Measurements from ENCODE around the gene GIPC2.
"Not testable (repeated sequence)": the region's sequence is repeated elsewhere in the genome, so short reads cannot be mapped to it uniquely, and the experiment has no call there.

Gene GIPC2

DNA sequence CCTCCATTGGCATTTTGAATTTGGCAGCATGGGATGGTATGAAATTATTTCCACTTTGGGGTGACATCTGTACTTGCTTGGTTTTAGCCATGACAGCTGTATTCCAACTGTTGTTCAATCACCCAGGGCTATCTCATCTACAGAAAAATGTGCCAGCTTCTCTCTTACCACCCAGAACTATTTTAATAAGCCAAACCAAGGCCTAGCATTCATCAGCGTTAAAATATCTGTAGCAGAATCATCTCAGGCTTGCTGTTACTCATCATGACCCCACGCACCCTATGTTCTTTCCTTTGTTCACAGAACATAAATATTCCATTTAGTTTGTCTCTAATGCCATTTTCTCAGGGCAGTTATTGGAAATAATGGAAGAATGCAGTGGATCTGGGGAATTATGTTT, 49.8 kb downstream of the GIPC2 start:
- no peak for DNase-seq (ENCODE audit: low read depth)

DNA sequence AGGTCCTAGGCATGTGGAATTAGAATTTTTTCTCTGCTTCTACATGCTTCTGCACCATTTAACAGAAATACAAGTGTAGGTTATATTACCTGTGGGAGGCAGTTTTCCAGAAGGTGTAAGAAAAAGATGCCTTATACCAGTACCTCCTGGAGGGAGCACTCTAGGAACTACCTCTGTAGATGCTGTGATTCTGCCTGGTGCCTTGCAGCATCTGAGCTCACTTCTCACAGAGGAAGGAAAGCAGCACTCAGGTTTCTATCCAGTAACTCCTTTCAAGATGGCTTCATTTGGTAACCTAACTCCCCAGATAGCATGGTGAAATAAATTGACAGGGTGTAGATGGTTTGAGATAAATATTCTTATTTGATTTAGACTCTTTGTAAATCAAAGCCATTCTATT, 50.3 kb downstream of the GIPC2 start:
- no peak for DNase-seq (ENCODE audit: low read depth)

DNA sequence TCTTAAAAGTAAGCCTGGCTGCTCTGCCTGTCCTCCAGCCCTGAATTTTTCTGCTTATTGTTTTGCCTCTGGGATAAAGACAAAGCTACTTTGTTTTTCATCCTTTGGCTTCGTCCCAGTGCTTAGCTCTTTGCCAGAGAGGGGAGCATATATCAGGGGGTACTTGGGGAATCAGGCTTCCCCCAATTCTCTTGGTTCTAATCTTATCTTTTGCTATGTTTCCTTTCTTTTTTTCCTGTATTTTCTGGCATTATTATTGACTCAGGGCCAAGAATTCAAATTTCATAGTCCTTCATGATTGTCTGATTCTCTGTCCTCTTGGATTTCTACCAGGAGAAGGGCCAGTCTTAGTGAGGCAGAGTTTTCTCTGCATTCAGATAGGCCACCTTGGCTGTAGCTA, 51.2 kb downstream of the GIPC2 start:
- DNase-seq (ENCODE audit: low read depth), result no peak

DNA sequence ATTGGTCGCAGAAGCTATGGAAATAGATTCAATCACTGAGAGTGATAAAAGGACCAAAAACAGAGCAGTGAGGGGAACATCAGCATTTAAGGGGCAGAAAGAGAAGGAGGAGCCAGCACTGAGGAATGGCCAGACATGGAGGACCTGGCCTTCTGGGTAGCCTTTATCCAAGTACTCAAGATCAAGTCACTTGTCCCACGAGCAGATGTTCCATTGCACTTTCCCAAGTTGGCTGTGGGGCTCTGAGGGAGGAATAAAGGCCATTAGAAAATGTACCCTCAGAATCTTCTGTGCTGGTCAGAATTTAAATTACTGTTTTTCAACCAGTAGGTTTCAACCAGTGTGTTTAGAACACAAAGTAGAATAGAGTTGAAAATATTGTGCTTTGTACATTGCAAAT, 55.3 kb downstream of the GIPC2 start:
- no peak for DNase-seq (ENCODE audit: low read depth)

DNA sequence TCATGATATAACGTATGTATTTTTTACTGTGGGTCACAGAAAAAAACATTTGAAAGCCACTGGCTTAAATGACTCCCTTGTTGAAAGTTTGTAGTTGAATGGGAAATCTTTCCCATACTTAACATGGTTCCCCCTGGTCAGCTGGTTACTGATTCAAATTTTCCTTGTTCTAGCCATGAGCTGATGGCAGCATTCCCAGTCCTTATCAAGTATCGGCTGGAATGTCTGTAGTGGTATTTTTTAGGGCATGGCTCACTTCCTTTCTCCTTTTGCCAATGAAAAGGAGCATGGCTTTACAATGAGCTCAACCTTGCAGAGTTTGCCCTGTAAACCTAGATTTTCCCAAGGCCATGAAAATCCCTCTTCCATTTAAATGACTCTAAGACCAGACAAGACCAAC, 55.7 kb downstream of the GIPC2 start:
- DNase-seq (ENCODE audit: low read depth), result no peak

DNA sequence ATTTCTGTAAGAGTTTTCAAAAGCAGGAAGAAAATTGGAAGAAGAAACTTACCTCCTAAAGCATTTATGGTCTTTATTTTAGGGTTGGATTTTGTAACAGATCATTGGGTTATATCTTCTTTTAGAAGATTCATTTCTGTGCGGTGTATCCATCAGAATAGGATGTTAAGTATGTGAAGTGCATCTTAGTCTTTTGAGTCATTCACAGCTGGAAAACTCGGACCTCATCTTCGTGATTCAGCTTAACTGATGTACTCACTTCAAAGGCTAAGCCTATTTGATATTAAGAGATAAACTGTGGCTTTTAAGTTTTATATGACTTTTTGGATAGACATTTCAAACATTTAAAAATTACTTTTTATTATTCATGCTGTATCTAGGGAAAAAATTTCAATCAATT, 56.3 kb downstream of the GIPC2 start:
- no peak for DNase-seq (ENCODE audit: low read depth)

DNA sequence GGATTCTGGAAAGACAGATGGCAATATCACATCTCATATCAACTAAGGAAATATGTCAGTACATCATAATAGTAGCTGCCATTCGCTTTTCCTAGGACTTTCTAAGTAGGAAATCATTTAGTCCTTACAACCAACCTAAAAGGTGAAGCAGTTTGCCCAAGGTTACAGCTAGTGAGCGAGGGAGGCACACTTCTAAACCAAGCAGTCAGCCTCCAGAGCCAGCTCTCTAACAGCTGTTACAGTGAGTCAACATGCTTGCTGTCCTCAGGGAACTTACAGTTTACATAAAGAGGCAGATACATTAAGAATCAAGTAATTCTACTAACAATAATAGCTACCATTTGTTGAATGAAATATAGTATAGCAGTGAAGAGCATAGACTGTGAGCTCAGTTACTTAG, 57.1 kb downstream of the GIPC2 start:
- DNase-seq (ENCODE audit: low read depth), result no peak

DNA sequence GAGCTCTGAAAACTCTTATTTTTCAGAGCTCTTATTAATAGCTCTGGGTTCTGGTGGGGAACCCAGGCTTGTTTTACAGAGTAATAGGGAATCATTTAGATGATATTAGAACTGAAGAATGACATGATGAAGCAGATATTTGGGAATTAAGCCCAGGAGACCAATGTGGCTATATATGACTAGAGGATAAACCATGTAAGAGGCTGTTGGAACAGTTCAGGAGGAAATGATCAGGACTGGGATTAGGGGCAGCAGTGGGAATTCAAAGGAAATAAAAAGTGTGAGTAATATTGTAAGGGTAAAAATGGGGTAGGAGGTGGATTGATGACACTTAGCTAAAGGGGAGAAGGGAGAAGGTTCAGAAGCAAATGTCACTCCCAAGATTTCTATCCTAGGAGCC, 58.6 kb downstream of the GIPC2 start:
- DNase-seq (ENCODE audit: low read depth), result no peak

DNA sequence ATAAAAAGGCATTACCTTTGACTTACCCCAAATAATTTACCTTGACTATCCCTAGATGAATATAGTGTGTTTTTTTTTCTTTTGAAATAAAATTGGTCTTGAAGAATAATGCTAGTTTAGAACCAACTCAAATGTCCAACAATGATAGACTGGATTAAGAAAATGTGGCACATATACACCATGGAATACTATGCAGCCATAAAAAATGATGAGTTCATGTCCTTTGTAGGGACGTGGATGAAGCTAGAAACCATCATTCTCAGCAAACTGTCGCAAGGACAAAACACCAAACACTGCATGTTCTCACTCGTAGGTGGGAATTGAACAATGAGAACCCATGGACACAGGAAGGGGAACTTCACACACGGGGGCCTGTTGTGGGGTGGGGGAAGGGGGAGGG, 63.9 kb downstream of the GIPC2 start:
- not testable (repeated sequence) for DNase-seq (ENCODE audit: low read depth)

DNA sequence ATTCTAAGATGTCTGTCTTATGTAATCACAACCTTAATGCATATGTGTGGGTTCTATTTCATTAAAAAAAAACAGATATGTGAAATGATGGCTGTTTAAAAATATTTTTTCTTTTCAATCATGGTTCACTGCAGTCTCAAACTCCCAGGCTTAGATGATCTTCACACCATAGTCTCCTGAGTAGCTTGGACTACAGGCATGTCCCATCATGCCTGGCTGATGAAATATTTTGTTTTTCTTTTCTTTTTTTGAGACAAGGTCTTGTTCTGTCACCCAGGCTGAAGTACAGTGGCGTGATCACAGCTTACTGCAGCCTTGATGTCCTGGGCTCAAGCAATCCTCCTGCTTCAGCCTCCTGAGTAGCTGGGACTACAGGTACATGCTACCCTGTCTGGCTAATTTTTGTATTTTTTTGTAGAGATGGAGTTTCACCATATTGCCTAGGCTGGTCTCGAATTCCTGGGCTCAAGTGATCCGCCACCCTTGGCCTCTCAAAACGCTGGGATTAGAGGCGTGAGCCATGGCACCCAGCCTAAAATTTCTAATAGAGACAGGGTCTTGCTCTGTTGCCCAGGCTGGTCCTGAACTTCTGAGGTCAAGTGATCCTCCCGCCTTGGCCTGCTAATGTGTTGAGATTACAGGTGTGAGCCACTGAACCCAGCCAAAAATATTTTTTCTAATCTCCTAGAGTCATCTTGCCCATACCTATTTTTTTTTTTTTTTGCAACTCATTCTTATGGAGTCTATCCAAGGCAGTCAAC, 67.6 kb downstream of the GIPC2 start:
- DNase-seq (ENCODE audit: low read depth), result no peak

DNA sequence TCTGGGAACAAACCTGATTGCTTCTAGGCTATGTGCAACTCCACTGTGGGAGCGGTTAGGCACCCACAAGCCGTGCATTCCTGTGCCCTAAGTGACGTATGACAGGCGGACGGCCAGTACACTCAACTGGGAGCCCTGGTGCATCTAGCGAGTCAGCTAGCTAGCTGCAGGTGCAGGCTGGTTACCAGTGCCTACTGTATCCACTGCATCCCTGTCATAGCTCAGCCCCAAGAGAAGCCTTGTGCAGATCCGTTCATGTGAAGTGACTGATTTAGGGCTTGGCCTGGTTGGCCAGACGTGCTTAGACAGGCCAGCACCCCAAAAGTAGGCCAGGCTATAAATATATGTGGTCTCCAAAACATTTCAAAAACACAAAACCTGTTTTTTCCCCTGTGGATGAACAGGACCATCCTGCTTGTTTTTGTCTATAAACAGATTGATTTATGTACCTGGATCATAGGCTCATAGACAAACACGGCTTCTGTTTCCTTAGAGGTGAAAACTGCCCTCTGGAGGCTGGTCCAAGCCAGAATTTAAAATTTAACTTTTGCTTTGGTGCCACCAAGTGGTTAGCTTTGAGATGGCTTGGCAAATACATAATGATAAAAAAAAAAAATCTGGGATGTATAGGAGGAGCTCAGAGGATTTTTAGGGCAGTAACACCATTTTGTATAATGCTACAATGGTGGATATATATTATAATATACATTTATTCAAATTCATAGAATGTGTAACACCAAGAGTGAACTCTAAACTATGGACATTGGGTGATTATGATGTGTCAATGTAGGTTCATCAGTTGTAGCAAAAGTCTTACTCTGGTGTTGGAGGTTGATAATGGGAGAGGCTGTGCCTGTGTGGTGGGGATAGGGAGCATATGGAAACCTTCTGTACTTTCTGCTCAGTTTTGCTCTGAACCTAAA, 68.5 kb downstream of the GIPC2 start:
- peak; percentile 20 for DNase-seq (ENCODE audit: low read depth)

DNA sequence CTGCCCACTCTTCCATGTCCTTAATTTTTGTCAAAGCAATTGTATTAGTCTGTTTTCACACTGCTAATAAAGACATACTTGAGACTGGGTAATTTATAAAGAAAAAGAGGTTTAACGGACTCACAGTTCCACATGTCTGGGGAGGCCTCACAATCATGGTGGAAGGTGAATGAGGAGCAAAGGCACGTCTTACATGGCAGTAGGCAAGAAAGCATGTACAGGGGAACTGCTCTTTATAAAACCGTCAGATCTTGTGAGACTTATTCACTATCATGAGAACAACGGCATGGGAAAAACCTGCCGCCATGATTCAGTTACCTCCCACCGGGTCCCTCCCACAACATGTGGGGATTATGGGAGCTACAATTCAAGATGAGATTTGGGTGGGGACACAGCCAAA, 74.7 kb downstream of the GIPC2 start:
- DNase-seq (ENCODE audit: low read depth), result not testable (repeated sequence)

DNA sequence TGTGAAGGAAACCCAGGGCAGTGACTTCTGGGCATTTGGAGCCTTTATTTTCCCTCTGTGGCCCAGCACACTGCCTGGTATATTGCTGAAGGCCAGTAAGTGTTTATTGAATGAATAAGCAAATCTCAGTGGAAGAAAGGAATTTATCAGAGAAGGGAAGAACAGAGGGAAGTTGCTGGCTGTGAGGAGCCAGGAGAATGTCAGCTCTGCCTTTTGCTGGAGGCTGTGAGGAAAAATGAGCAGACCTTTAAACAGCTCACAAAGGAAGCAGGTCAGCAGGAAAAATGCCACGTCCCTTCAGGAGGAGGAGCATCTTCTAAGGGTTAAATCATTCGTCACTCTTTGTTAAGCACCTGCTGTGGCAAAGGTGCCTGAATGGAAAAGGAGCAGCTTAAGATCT, 75.9 kb downstream of the GIPC2 start:
- DNase-seq (ENCODE audit: low read depth), result no peak

DNA sequence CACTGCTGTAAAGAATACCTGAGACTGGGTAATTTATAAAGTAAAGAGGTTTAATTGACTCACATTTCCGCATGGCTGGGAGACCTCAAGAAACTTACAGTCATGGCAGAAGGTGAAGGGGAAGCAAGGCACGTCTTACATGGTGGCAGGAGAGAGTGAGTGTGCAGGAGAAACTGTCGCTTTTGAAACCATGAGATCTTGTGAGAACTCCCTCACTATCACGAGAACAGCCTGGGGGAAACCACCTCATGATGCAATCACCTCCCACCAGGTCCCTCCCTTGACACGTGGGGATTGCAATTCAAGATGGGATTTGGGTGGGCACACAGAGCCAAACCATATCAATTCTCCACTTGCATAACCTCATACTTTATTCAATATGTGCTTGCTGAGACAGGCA, 76.6 kb downstream of the GIPC2 start:
- DNase-seq (ENCODE audit: low read depth), result no peak

DNA sequence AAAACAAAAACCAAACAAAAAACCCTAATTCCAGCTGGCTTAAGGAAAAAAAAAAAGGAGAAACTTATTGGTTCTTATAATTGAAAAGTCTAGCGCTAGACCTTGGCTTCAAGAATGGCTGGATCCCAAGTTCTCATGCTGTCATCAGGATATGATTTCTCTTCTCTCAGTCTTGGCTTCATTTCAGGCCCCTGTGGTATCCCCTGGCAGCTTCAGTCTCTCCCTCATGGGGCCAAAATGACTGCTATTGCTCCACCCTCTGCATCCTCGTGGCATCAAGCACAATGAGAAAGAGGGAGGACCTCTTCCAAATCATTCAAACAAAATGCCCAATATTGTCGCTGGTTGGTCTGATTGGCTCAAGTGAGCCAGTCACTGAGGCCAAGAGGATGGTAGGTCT, 80.7 kb downstream of the GIPC2 start:
- DNase-seq (ENCODE audit: low read depth), result no peak

DNA sequence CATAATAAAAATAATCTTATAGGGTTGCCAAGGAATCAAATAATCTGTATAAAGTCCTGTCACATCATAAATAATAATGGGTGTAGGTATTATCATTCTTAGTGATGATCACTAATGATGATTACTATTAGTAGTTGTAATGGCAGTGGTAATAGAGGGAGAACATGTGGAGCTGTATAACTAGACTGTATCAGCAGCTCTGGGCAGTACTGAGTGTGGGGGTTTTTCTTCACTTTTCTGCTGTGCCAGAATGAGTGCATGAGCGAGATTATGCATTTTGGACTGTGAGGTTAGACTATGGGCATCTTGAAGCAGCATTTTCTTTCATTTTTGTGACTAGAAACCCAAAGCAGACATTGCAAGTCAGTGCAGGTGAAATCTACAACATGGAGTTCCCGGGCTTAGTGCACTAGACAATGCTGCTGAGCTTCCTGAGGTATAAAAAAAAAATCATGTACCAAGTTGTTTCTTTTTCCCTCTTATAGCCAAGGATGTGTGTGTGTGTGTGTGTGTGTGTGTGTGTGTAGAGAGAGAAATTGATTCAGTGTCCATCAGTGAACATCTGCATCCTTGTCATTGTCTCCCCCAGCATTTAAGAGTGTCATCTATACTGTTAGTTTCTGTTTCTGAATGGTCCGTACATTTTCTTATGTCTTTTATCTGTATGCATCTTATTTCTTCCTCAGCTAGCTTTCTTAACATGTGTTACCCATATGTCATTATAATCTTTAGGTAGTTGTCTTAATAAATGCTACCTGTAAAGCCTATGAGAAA, 86.6 kb downstream of the GIPC2 start:
- no peak for DNase-seq (ENCODE audit: low read depth)

DNA sequence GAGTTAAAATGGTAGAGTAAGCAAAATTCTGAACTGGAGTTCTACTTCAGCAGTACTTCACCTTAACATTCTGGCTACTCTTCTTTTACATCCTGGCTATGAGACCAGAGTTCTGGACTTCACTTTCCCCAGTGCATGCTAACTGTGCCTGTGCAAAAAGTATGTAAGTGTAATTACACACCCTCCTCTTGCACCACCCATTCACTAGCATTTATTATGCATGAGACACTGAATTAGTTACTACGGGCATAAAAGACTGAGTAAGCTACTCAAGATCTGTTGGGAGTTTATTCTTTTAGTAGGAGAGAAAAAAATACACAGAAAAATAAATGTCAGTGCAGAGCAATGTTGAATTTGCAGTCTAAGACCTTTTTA, 87.2 kb downstream of the GIPC2 start:
- no peak for DNase-seq (ENCODE audit: low read depth)

DNA sequence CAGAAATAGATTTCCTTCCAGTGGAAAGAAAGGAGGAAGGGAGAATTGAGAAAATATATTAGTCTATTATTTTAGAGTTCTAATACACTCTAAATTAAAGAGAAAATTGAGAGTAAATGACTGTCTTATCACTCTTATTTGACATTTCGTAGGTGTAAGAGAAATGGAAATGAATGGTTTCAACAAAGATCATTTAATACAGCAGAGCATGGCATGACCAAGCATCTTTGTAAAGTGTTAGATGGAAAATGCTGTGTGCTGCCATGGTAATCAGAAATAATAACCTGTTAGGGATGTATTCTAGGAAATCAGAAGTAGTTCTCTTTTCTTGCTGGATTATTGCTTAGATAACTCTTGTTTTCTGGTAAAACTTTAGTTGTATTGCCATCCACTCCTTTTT, 90.9 kb downstream of the GIPC2 start:
- no peak for DNase-seq (ENCODE audit: low read depth)

DNA sequence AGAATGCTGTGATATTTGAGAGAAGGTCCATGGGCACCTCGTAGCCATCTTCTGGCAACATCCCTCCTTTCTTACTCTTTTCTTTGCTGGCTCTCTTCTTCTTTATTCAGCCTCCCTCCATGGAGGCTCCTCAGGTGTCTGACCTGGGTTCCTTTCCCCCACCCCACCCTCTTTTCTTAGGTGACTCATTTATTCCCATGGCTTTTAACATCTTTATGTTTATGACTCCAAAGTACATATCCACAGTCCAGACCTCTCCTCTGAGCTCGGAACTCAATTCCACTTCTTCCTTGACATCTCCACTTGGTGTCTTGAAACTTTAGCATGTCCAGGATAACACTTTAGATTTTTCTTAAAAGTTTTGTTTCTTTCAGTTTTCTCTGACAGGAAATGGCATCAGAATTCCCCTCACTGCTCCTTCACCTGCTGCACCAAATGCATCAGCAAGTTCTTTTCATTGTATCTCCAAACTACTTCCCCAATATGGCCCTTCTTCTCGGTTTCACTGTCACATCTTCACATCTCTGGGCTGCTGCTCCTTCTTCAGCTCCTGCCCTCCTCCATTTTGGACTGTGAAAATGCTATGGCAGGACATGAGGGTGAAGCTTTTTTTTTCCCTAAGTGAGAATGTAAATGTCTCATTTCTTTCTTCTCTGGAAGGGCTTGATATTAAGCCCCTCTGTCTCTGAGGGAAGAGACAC, 95.9 kb downstream of the GIPC2 start:
- DNase-seq (ENCODE audit: low read depth), result no peak

DNA sequence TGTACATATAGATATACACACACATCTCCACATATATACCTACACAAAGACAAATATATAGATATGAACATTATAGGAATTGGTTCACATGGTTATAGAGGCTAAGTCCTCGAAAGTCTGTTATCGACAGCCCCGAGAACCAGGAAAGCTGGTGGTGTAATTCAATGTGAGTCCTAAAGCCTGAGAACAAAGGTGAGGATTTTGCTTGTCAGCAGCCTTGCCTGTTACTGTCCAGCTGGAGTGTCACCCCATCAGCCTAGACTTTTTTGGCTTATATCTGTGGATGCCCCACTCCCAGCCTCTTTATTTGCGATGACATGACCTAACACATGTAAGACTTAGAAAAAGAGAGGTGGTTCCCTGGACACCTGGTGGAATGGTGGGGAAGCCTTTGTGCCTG, 97.0 kb downstream of the GIPC2 start:
- no peak for DNase-seq (ENCODE audit: low read depth)

DNA sequence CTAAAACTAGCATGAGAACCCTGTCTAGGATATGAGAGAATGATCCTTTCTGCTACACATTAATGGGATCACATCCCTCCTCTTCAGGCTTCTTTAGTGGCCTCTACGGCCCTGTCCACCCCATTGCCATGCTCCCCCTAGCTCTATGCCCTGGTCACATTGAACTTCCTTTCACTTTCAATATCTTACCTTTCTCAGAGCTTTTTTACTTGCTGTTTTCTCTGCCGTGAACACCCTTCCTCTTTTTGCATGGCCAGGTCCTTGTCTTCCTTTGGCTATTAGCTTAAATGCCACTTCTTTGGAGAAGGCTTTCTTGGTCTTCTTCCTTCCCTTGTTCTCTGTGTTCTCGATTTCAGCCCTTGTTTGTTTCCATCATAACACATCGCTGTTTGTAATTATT, 97.4 kb downstream of the GIPC2 start:
- DNase-seq (ENCODE audit: low read depth), result no peak

DNA sequence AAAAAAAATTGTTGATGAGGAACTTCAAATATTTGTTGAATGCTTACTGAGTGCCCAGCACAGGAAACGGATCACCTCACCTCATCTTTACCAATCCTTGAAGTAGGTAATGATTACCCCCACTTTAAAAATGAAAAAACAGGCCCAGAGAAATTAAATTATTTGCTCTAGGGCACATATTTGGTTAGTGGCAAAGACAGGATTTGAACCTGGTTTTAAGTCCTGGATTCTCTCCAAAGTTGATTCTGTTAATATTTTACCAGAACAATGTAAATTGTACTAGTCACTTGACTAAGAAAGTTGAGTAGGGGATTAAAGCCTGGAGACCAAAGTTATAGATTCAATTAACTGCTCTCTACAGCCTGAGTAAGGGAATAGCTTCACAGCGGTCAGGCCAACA, 97.9 kb downstream of the GIPC2 start:
- no peak for DNase-seq (ENCODE audit: low read depth)

Measured in T follicular helper cell (primary cell).